K562 (cell line): Measurements from ENCODE around the gene CATSPER1. TPM values are rescaled to one million over a fixed set of nuclear protein-coding genes. Genes with fewer than 3 reads are reported as not detected.

Source experiments
- ATAC-seq: fragments of 200-7000 bp; cut with Tn5 transposase; 3 replicates; pipeline ENCODE4 v1.9.1; 2020; ENCODE audit warnings: moderate library complexity
- BruUV-seq: library from RNA; stranded (reverse); fragments of 400-500 nt; replicated peaks from 2 replicates; lab custom pipeline; 2021; lab: Mats Ljungman, UMichigan
- CTCF ChIA-PET: fragments of 300-600 bp; formaldehyde crosslinking; extraction: SDS; loops from one replicate; lab custom pipeline; 2021; ENCODE audit warnings: low intra/inter-chr PET ratio; lab: Yijun Ruan, JAX
- POLR2A ChIA-PET: fragments of 300-600, 350-650 bp; sonication (Branson Sonifier 250); formaldehyde crosslinking; extraction: SDS; loops from one replicate; lab custom pipeline; 2021; ENCODE audit warnings: antibody characterized with exemption, inconsistent platforms; lab: Yijun Ruan, JAX
- DNase-seq, 4 experiments: peaks; one replicate each; pipeline versions ENCODE4 v3.0.0 to v3.0.0-alpha.2; 2011 to 2018; ENCODE audit warnings: low spot score in 3 of 4, mixed read lengths in 3 of 4; ENCODE audit errors: extremely low read depth in 1 of 4
- FAIRE-seq: peaks from 2 replicates; lab custom pipeline; 2011; peaks lifted over from hg19 to GRCh38; lab: Jason Lieb, UNC
- H2AFZ ChIP-seq: 2 replicates; pipeline ENCODE4 v1.6.0; 2011; ENCODE audit warnings: low read depth, low read length, control low read depth, inconsistent platforms
- H3K27ac ChIP-seq: fragments of 200-600 bp; 3 replicates; pipeline ENCODE4 v1.8.0; 2011; ENCODE audit warnings: low read depth, mild to moderate bottlenecking, control low read depth, inconsistent platforms, low read length, moderate library complexity, mixed read lengths; ENCODE audit errors: extremely low read depth
- H3K27me3 ChIP-seq, 2 experiments: fragments of 300-600 bp in 1 of 2; 2 replicates in 1 of 2; 3 replicates in 1 of 2; pipeline versions ENCODE4 v1.6.0 to v1.8.0; 2011; ENCODE audit warnings: inconsistent platforms in 2 of 2, low read length in 2 of 2, mild to moderate bottlenecking in 1 of 2, mixed read lengths in 1 of 2, moderate library complexity in 1 of 2; ENCODE audit not compliant: control insufficient read depth in 2 of 2, insufficient read depth in 2 of 2
- H3K36me3 ChIP-seq: fragments of 300-600 bp; 3 replicates; pipeline ENCODE4 v1.8.0; 2011; ENCODE audit warnings: mild to moderate bottlenecking, low read length, inconsistent platforms; ENCODE audit not compliant: control insufficient read depth, insufficient read depth
- H3K4me1 ChIP-seq, 2 experiments: fragments of 200-600 bp in 1 of 2; replicated peaks in 1 of 2; 2 replicates in 1 of 2; 3 replicates in 1 of 2; pipeline versions ENCODE4 v1.5.1 to v1.8.0; 2011; ENCODE audit warnings: inconsistent platforms in 2 of 2, low read length in 2 of 2, mild to moderate bottlenecking in 1 of 2, mixed read lengths in 1 of 2, moderate library complexity in 1 of 2; ENCODE audit not compliant: control insufficient read depth in 2 of 2, insufficient read depth in 2 of 2
- H3K4me2 ChIP-seq: 2 replicates; pipeline ENCODE4 v1.6.1; 2011; ENCODE audit warnings: low read length, control low read depth, inconsistent platforms, mixed read lengths; ENCODE audit not compliant: insufficient read depth
- H3K4me3 ChIP-seq: fragments of 200-600 bp; sonication (generic), shearing (Covaris generic); 2 replicates; pipeline ENCODE4 v1.5.1; 2016; ENCODE audit warnings: control low read depth, inconsistent platforms
- H3K79me2 ChIP-seq: fragments of 200-600 bp; 3 replicates; pipeline ENCODE4 v1.8.0; 2011; ENCODE audit warnings: low read length, inconsistent platforms; ENCODE audit not compliant: control insufficient read depth, insufficient read depth
- H3K9ac ChIP-seq, 2 experiments: 2 replicates each; pipeline versions ENCODE4 v1.6.0 to v1.6.1; 2011; ENCODE audit warnings: low read depth in 2 of 2, low read length in 2 of 2, control low read depth in 1 of 2, inconsistent platforms in 1 of 2, mild to moderate bottlenecking in 1 of 2, mixed read lengths in 1 of 2; ENCODE audit not compliant: insufficient read depth in 1 of 2
- H3K9me1 ChIP-seq: one replicate; pipeline ENCODE4 v1.6.0; 2011; ENCODE audit warnings: inconsistent platforms, mild to moderate bottlenecking, low read length, moderate library complexity; ENCODE audit not compliant: control insufficient read depth, insufficient read depth
- H3K9me3 ChIP-seq: replicated peaks from 2 replicates; pipeline ENCODE4 v1.5.1; 2011; ENCODE audit warnings: low read depth, low read length, inconsistent platforms; ENCODE audit not compliant: control insufficient read depth, insufficient read depth
- H4K20me1 ChIP-seq: replicated peaks from 2 replicates; pipeline ENCODE4 v1.6.1; 2011; ENCODE audit warnings: low read length, inconsistent platforms, mixed read lengths; ENCODE audit not compliant: control insufficient read depth, insufficient read depth
- CBX1 ChIP-seq: sonication (generic); IDR thresholded peaks from 2 replicates; pipeline ENCODE4 v1.6.1; 2016; ENCODE audit warnings: antibody characterized with exemption, low read depth, mild to moderate bottlenecking
- CHD4 ChIP-seq: fragments of 200-600 bp; sonication (generic); IDR thresholded peaks from 3 replicates; pipeline ENCODE4 v1.6.1; 2012; ENCODE audit warnings: low read depth, mild to moderate bottlenecking, mixed read lengths, low read length, inconsistent platforms; ENCODE audit not compliant: insufficient read depth, insufficient replicate concordance, poor library complexity, severe bottlenecking
- GTF2F1 ChIP-seq: IDR thresholded peaks from 2 replicates; pipeline ENCODE4 v1.6.1; 2011; ENCODE audit warnings: low read depth, low read length, improper control_type of control experiment
- PYGO2 ChIP-seq: fragments of 450-650 bp; IDR thresholded peaks from 2 replicates; pipeline ENCODE4 v1.6.1; 2016; ENCODE audit warnings: mild to moderate bottlenecking, missing genetic modification characterization, moderate library complexity, missing compliant biosample characterization
- WHSC1 ChIP-seq: IDR thresholded peaks from one replicate; pipeline ENCODE4 v1.6.1; 2012; ENCODE audit warnings: low read length, control low read depth, inconsistent platforms
- ZNF696 ChIP-seq: fragments of 250-450 bp; sonication (Bioruptor Pico); conservative IDR thresholded peaks from 2 replicates; pipeline ENCODE4 v1.4.0; 2020; ENCODE audit warnings: mild to moderate bottlenecking, moderate library complexity
- WGBS: fragments of 100-300 bp; shearing (Covaris generic); methylation state at CpG from one replicate; pipeline ENCODE4 v1.1.6; 2016; ENCODE audit warnings: low coverage, mixed read lengths; ENCODE audit not compliant: insufficient coverage; ENCODE audit errors: missing lambda C conversion rate; 5-methylcytosine and 5-hydroxymethylcytosine counted together
- in situ Hi-C: fragments of 300-500 bp; cut with MboI; formaldehyde crosslinking; loops from 4 replicates; pipeline ENCODE4 v1.15.0; 2018; ENCODE audit warnings: inconsistent platforms, mixed read lengths
- intact Hi-C: fragments of 100-400 bp; cut with micrococcal nuclease; formaldehyde crosslinking; loops from 2 replicates; pipeline ENCODE4 v1.14.2; 2022
- polyA plus RNA-seq, 8 experiments: library from polyadenylated mRNA; depleted of rRNA in 4 of 8; stranded (reverse) in 5 of 8; unstranded in 3 of 8; fragments of >200 nt; fragmentation: Nextera tagmentation in 2 of 8; fragmentation: Illumina TruSeq in 1 of 8; extraction: Ambion mirVana in 2 of 8; extraction: Trizol in 1 of 8; gene quantifications; 2 replicates each; pipeline versions ENCODE4 v1.2.1 to v1.2.3, GENCODE V29; 2011 to 2014; ENCODE audit warnings: inconsistent platforms in 1 of 8, missing spikeins in 1 of 8
- total RNA-seq, 7 experiments: library from RNA; depleted of rRNA in 6 of 7; stranded (reverse); fragments of >200 nt in 6 of 7; fragmentation: Illumina TruSeq in 2 of 7; extraction: Trizol in 2 of 7; gene quantifications; 2 replicates each; pipeline versions ENCODE4 v1.2.1 to v1.2.3, GENCODE V29; 2011 to 2021; ENCODE audit warnings: low replicate concordance in 1 of 7
- TF ChIP-seq, protein P1 (sequence below): sonication (generic); formaldehyde crosslinking; IDR thresholded peaks from 2 replicates; pipeline ENCODE4 v1.8.0; 2022; ENCODE audit warnings: mild to moderate bottlenecking, missing genetic modification reagents
- TF ChIP-seq, protein P2 (sequence below): fragments of 200-800 bp; sonication (Bioruptor generic); IDR thresholded peaks from 2 replicates; pipeline ENCODE4 v1.6.1; 2017; ENCODE audit warnings: missing genetic modification characterization, missing compliant biosample characterization

Gene CATSPER1
- total and polyA plus RNA-seq, 9 of the 15 experiments (the other 6 are each of a cell fraction or from before 2014, with no cell fraction given): 0.21 to 3.3 (median 0.76) TPM

DNA sequence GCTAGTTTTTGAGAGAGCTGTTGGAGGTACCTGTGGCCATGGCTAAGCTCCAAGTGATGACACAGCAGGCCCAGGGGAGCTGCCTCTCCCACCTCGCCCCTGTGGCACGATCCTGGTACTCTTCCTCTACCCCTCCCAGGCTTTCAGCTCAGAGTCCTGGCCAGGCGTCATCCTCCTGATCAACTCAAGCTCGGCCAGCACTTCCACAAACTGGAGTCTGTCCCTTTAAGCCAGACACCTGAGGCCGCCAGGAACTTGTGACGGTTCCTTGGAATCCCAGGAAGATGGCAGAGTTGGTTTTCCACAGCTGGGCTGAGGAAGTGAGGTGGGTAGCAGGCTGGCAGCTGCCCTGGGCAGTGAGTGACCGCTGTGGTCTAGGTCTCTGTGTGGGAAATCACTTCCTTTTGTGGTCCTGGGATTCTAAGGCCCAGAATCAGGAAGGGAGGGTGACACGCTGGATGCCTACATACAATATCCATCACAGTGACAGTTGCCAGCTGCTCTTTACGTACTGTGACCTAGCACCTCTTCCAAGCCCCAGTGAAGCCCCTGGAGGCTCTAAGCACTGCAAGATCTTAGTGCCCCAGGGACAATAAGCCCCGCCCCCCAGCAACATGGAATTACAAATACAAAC is 17.7 kb downstream of the CATSPER1 start:
- Histone ChIP-seq H3K9me1 (no peaks in the 10 kb centered on the region), H4K20me1 (no peaks in the 10 kb centered on the region), H3K36me3 (peaks cover 20% of the 10 kb centered on the region; the same call in 2 of the 3 replicates), H3K4me2 (no peak overlapping the region), H3K4me3 (no peak overlapping the region), H3K9ac (no peak overlapping the region), H3K9me3 (no peaks in the 10 kb centered on the region), H3K27me3 (no peaks in the 10 kb centered on the region), H3K4me1 (peaks cover 30 to 42% of the 10 kb centered on the region in 2 experiments), H3K79me2 (peaks cover 7% of the 10 kb centered on the region; the same call in 1 of the 3 replicates), H2AFZ (peak overlapping the region; percentile 44; the same call in 1 of the 2 replicates), H3K27ac (no peak overlapping the region)
- ChIA-PET POLR2A (interaction anchor here (0.7 to 3.3 kb wide), 9 partner anchors 10 to 586 kb away, joined by 3 to 13 read pairs (median 3); partner anchors contain the start of genes CFL1 and NEAT1), CTCF (no interaction called here)
- BruUV-seq: no TSS peak
- TF ChIP-seq WHSC1 (no peak), CBX1 (no peak), PYGO2 (tag) (no peak), ZNF696 (CRISPR knock-in tag) (no peak), CHD4 (no peak), GTF2F1 (no peak)
- TF ChIP-seq, protein P1, sequence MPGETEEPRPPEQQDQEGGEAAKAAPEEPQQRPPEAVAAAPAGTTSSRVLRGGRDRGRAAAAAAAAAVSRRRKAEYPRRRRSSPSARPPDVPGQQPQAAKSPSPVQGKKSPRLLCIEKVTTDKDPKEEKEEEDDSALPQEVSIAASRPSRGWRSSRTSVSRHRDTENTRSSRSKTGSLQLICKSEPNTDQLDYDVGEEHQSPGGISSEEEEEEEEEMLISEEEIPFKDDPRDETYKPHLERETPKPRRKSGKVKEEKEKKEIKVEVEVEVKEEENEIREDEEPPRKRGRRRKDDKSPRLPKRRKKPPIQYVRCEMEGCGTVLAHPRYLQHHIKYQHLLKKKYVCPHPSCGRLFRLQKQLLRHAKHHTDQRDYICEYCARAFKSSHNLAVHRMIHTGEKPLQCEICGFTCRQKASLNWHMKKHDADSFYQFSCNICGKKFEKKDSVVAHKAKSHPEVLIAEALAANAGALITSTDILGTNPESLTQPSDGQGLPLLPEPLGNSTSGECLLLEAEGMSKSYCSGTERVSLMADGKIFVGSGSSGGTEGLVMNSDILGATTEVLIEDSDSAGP (CRISPR knock-in tag): 0 out of 2 replicates have a peak, but pooled peaks have one; percentile 71
- TF ChIP-seq, protein P2, sequence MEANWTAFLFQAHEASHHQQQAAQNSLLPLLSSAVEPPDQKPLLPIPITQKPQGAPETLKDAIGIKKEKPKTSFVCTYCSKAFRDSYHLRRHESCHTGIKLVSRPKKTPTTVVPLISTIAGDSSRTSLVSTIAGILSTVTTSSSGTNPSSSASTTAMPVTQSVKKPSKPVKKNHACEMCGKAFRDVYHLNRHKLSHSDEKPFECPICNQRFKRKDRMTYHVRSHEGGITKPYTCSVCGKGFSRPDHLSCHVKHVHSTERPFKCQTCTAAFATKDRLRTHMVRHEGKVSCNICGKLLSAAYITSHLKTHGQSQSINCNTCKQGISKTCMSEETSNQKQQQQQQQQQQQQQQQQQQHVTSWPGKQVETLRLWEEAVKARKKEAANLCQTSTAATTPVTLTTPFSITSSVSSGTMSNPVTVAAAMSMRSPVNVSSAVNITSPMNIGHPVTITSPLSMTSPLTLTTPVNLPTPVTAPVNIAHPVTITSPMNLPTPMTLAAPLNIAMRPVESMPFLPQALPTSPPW (CRISPR knock-in tag): no peak
- WGBS: 47% methylated on average over 10 of the region's 10 CpGs
- in situ Hi-C loops: no loop called here
- FAIRE-seq (no peak), DNase-seq (no peak), ATAC-seq (no peak)
- intact Hi-C loops: no loop called here
